Panc1 (cell line): Measurements from ENCODE around the gene CD37. TPM values are rescaled to one million over a fixed set of nuclear protein-coding genes. Genes with fewer than 3 reads are reported as not detected.
A peak's percentile ranks its signal among the peaks of the same experiment; 100 is the strongest.

ENCODE experiments used
- ATAC-seq: fragments of 200-7000 bp; cut with Tn5 transposase; 2 replicates; pipeline ENCODE4 v1.9.1; 2020; ENCODE audit warnings: mild to moderate bottlenecking, moderate library complexity
- BruUV-seq: library from RNA; stranded (reverse); fragments of 400-500 nt; replicated peaks from 2 replicates; lab custom pipeline; 2021; lab: Mats Ljungman, UMichigan
- CTCF ChIA-PET: fragments of 300-600 bp; sonication (Branson Sonifier 250); formaldehyde crosslinking; loops from one replicate; lab custom pipeline; 2022; ENCODE audit warnings: antibody characterized with exemption; lab: Charles Lee
- POLR2A ChIA-PET: fragments of 300-600 bp; sonication (Branson Sonifier 250); formaldehyde crosslinking; loops from one replicate; lab custom pipeline; 2022; ENCODE audit warnings: antibody characterized with exemption; lab: Charles Lee
- DNase-seq: peaks from one replicate; pipeline ENCODE4 v3.0.0-alpha.2; 2010; ENCODE audit warnings: low read depth, low spot score
- H3K27ac ChIP-seq: 2 replicates; pipeline ENCODE4 v1.5.1; 2011; ENCODE audit warnings: mild to moderate bottlenecking, low read length, inconsistent platforms
- H3K27me3 ChIP-seq: fragments of 200-500 bp; sonication (Bioruptor generic); 2 replicates; pipeline ENCODE4 v1.6.0; 2014; ENCODE audit warnings: low read length, inconsistent platforms; ENCODE audit not compliant: control insufficient read depth, insufficient read depth
- H3K36me3 ChIP-seq: fragments of 200-500 bp; sonication (Bioruptor generic); 2 replicates; pipeline ENCODE4 v1.5.1; 2014; ENCODE audit warnings: inconsistent platforms, mild to moderate bottlenecking, low read length, moderate library complexity; ENCODE audit not compliant: control insufficient read depth, insufficient read depth
- H3K4me1 ChIP-seq: 2 replicates; pipeline ENCODE4 v1.5.1; 2011; ENCODE audit warnings: inconsistent platforms, mild to moderate bottlenecking, low read length, moderate library complexity; ENCODE audit not compliant: control insufficient read depth, insufficient read depth
- H3K4me3 ChIP-seq, 2 experiments: 2 replicates each; pipeline ENCODE4 v1.5.1; 2011 to 2012; ENCODE audit warnings: low read depth in 2 of 2, low read length in 2 of 2, mild to moderate bottlenecking in 2 of 2, inconsistent platforms in 1 of 2, moderate library complexity in 1 of 2
- H3K9me3 ChIP-seq: fragments of 200-500 bp; sonication (Bioruptor generic); 2 replicates; pipeline ENCODE4 v1.5.1; 2014; ENCODE audit warnings: low read depth, mild to moderate bottlenecking, inconsistent platforms, low read length, moderate library complexity; ENCODE audit not compliant: control insufficient read depth, insufficient read depth
- POLR2AphosphoS5 ChIP-seq: IDR thresholded peaks from 2 replicates; pipeline ENCODE4 v1.6.1; 2012; ENCODE audit warnings: mild to moderate bottlenecking, low read depth, low read length, moderate library complexity
- SIN3A ChIP-seq: IDR thresholded peaks from 2 replicates; pipeline ENCODE4 v1.6.1; 2012; ENCODE audit warnings: low read depth, mild to moderate bottlenecking, low read length, moderate library complexity, borderline replicate concordance; ENCODE audit not compliant: insufficient read depth
- TCF7L2 ChIP-seq: IDR thresholded peaks from 2 replicates; pipeline ENCODE4 v1.6.1; 2011; ENCODE audit warnings: mild to moderate bottlenecking, low read depth, low read length, inconsistent platforms
- in situ Hi-C: cut with HindIII; loops from 2 replicates; pipeline ENCODE4 v1.10.0; 2016; ENCODE audit warnings: low sequenced_read_pairs, low pct_unique_long_range_greater_than_20kb
- intact Hi-C: fragments of 100-400 bp; cut with micrococcal nuclease; formaldehyde crosslinking; loops from one replicate; pipeline ENCODE4 v1.10.0; 2022; ENCODE audit not compliant: unreplicated experiment
- total RNA-seq: library from RNA; stranded (reverse); gene quantifications from one replicate; pipeline ENCODE4 v1.2.1, GENCODE V29; 2021; ENCODE audit not compliant: unreplicated experiment
- TF ChIP-seq, protein P1 (sequence below): fragments of 450-650 bp; IDR thresholded peaks from 2 replicates; pipeline ENCODE4 v1.5.1; 2017; ENCODE audit warnings: mild to moderate bottlenecking
- TF ChIP-seq, protein P2 (sequence below), 2 experiments: IDR thresholded peaks; 2 replicates each; pipeline ENCODE4 v1.6.1; 2011 to 2012; ENCODE audit warnings: low read depth in 2 of 2, control low read depth in 1 of 2, low read length in 1 of 2, mild to moderate bottlenecking in 1 of 2, moderate library complexity in 1 of 2; ENCODE audit not compliant: insufficient read depth in 1 of 2

Gene CD37
- total RNA-seq, 1 experiment from 2014 or later, result 0.33 TPM

DNA sequence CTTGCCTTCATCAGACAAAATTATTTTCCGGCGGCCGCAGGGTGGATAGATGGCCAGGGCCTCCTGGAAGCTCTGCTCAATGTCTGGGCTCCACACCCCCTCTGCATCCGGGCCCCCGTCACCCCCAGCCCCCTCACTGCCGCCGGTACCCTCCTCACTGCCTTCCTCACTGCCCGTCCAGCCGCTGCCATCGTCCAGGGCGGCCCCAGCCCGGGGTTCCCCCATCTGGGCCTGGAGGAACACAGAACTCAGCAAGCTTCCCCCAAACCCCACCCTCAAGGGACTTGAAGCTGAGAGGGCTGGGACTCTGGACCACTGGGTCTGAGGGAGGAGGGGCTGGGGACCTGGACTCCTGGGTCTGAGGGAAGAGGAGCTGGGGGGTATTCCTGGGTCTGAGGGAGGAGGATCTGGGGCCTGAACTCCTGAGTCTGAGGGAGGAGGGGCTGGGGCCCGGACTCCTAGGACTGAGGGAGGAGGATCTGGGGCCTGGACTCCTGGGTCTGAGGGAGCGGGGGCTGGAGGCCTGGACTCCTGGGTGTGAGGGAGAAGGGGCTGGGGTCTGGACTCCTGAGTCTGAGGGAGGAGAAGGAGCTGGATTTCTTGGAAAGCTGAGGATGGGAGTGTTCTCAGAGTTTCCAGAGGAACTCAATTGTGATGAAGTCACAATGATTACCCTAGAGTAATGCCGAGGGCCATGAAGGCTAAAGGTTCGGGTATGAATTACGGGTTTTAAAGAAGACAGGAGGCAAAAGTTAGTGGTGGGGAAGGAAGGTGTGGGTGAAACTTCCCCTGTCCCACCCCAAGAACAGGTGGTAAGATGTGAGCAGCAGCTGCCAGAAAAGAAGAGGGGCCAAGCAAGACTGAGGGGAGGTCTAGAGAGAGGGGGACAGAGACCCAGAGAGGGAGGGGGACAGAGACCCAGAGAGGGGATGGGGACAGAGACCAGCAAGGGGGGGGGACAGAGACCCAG, 24.9 kb downstream of the CD37 start:
- POLR2A ChIA-PET, result interaction anchor here (0.7 to 1.2 kb wide), 2 partner anchors 21 to 361 kb away, joined by 6 to 9 read pairs; no protein-coding TSS in a partner anchor
- Histone ChIP-seq H3K4me1 (no peaks in the 10 kb centered on the region; the same call in 1 of the 2 replicates), H3K4me3 (no peak overlapping the region; a peak in 1 of 4 replicates), H3K36me3 (peaks cover 3% of the 10 kb centered on the region; the same call in 1 of the 2 replicates), H3K27me3 (no peaks in the 10 kb centered on the region), H3K27ac (no peak overlapping the region; the same call in 1 of the 2 replicates), H3K9me3 (no peaks in the 10 kb centered on the region)
- ATAC-seq, result no peak
- intact Hi-C loops, result no loop called here
- CTCF ChIA-PET, result interaction anchor here (0.6 kb wide), 1 partner anchor 32 kb away, joined by 18 read pairs; no protein-coding TSS in a partner anchor
- in situ Hi-C loops, result no loop called here
- no peak for DNase-seq
- BruUV-seq, result no TSS peak
- TF ChIP-seq TCF7L2, result no peak
- no peak for TF ChIP-seq SIN3A
- TF ChIP-seq POLR2AphosphoS5, result no peak
- TF ChIP-seq, protein P1, sequence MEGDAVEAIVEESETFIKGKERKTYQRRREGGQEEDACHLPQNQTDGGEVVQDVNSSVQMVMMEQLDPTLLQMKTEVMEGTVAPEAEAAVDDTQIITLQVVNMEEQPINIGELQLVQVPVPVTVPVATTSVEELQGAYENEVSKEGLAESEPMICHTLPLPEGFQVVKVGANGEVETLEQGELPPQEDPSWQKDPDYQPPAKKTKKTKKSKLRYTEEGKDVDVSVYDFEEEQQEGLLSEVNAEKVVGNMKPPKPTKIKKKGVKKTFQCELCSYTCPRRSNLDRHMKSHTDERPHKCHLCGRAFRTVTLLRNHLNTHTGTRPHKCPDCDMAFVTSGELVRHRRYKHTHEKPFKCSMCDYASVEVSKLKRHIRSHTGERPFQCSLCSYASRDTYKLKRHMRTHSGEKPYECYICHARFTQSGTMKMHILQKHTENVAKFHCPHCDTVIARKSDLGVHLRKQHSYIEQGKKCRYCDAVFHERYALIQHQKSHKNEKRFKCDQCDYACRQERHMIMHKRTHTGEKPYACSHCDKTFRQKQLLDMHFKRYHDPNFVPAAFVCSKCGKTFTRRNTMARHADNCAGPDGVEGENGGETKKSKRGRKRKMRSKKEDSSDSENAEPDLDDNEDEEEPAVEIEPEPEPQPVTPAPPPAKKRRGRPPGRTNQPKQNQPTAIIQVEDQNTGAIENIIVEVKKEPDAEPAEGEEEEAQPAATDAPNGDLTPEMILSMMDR, result no peak
- TF ChIP-seq, protein P2, sequence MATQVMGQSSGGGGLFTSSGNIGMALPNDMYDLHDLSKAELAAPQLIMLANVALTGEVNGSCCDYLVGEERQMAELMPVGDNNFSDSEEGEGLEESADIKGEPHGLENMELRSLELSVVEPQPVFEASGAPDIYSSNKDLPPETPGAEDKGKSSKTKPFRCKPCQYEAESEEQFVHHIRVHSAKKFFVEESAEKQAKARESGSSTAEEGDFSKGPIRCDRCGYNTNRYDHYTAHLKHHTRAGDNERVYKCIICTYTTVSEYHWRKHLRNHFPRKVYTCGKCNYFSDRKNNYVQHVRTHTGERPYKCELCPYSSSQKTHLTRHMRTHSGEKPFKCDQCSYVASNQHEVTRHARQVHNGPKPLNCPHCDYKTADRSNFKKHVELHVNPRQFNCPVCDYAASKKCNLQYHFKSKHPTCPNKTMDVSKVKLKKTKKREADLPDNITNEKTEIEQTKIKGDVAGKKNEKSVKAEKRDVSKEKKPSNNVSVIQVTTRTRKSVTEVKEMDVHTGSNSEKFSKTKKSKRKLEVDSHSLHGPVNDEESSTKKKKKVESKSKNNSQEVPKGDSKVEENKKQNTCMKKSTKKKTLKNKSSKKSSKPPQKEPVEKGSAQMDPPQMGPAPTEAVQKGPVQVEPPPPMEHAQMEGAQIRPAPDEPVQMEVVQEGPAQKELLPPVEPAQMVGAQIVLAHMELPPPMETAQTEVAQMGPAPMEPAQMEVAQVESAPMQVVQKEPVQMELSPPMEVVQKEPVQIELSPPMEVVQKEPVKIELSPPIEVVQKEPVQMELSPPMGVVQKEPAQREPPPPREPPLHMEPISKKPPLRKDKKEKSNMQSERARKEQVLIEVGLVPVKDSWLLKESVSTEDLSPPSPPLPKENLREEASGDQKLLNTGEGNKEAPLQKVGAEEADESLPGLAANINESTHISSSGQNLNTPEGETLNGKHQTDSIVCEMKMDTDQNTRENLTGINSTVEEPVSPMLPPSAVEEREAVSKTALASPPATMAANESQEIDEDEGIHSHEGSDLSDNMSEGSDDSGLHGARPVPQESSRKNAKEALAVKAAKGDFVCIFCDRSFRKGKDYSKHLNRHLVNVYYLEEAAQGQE (IDR thresholded peaks at IDR 0.05; ENCODE audit: insufficient read depth in 1 of 2, low read depth in 2 of 2, low read length in 1 of 2), result no peak

DNA sequence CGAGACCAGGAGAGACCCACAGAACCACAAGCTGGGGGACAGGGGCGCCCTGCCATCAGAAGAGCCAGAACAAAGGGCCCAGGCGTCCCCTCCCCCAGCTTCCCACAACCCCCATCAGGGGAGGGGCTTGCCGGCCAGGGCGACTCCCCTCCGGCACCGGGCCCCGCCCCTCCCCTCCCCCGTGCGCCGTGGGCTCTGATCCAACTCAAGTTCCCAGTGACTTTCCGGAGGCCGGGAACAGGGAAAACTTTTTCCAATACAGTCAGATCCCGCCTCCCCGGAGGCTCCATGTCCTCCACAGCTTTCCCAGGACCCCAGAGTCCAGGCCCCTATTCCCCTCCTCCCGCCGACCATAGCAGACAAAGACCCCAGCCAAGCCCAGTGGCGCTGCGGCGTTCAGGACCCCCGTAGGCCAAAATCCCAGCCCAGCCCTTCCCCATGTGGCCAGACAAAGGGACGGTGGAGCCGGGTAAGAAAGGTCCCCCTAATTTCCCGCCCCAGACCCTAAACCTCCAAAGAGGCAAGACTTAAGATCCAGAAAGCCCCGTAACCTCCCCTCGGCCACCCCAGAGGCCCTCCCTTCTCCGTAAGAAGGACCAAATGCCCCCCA, 26.3 kb downstream of the CD37 start:
- Histone ChIP-seq H3K36me3 (peaks cover 3% of the 10 kb centered on the region; the same call in 1 of the 2 replicates), H3K4me3 (peak overlapping the region; percentile 60 to 77), H3K27me3 (no peaks in the 10 kb centered on the region), H3K4me1 (no peaks in the 10 kb centered on the region; the same call in 1 of the 2 replicates), H3K27ac (peak overlapping the region; percentile 77), H3K9me3 (no peaks in the 10 kb centered on the region)
- ChIA-PET POLR2A (interaction anchor here (0.6 to 1.2 kb wide), 4 partner anchors 22 to 646 kb away, joined by 3 to 7 read pairs (median 5); no protein-coding TSS in a partner anchor), CTCF (no interaction called here)
- TF ChIP-seq, protein P1, result no peak
- TF ChIP-seq TCF7L2 (no peak), SIN3A (no peak), POLR2AphosphoS5 (no peak)
- TF ChIP-seq, protein P2 (IDR thresholded peaks at IDR 0.05; ENCODE audit: insufficient read depth in 1 of 2, low read depth in 2 of 2, low read length in 1 of 2), result no peak
- DNase-seq (no peak), ATAC-seq (peak; percentile 6; the same call in 1 of the 2 replicates)
- TSS peak; percentile 73 for BruUV-seq
- in situ Hi-C loops, result no loop called here
- intact Hi-C loops, result no loop called here
